COR-L47 (cell line): ENCODE data around the gene THRAP3.
"Not testable (repeated sequence)": the region's sequence is repeated elsewhere in the genome, so short reads cannot be mapped to it uniquely, and the experiment has no call there.

Source experiments
- DNase-seq: peaks from one replicate; lab custom pipeline; 2025; lab: John Stamatoyannopoulos, UW

The THRAP3 gene

GRCh38 chr1:36204347-36204909 lies 19.8 kb upstream of the THRAP3 start:
- no peak for DNase-seq

GRCh38 chr1:36206323-36206858 lies 17.9 kb upstream of the THRAP3 start:
- no peak for DNase-seq

DNA sequence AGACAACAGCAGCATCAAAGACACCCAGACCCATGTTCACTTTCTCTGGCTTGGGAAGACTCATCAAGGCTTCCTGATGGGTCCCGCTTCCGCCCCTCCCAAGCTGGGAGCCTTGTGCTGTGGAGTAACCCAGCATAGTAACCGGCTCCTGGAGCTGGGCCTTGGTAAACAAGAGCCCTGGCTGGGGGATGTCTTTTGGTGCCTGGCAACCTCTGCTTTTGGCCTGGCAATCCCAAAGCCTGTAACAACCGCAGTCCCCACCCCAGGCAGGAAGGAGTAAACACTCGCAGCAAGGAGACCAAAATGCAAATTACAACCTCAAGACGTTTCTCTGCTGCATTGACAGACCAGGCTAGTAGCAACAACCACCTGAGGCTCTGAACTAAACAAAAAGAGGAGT lies 16.9 kb upstream of the THRAP3 start:
- DNase-seq: peak; percentile 65

DNA sequence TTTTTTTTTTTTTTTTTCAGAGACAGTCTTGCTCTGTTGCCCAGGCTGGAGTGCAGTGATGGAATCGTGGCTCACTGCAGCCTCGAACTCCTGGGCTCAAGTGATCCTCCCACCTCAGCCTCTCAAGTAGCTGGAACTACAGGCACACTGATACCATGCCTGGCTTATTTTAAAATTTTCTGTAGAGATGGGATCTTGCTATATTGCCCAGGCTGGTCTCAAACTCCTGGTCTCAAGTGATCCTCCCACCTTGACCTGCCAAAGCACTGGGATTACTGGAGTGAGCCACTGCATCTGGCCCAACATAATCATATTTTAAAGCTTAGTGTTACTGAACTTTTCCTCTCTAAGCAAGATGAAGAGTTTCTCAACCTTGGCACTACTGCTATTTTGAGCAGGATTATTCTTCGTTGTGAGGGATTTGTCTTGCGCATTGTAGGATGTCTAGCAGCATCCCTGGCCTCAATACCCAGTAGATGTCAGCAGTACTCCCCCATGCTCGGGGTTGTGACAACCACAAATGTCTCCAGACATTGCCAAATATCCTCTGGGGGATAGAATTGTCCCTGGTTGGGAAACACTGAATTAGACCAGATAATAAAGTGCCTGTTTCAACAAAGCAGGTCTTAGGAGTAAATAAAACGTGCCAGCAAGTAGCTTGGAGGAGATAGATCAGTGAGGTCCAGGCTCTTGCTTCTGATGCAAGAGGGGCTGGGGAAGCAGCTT lies 15.1 kb upstream of the THRAP3 start:
- no peak for DNase-seq

DNA sequence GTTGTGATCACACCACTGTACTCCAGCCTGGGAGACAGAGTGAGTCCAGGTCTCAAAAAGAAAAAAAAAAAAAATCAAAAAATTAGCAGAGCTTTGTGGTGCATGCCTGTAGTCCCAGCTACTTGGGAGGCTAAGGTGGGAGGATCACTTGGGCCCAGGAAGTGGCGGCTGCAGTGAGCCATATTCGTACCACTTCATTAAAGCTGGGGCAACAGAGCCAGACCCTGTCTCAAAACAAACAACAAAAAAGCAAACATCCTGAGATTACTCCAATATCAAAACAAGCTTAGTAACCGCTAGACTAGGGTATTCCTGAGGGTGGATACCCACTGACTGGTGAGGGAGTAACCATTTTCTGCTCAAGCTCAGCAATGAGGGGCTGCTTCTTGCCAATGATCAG lies 12.9 kb upstream of the THRAP3 start:
- DNase-seq: no peak

DNA sequence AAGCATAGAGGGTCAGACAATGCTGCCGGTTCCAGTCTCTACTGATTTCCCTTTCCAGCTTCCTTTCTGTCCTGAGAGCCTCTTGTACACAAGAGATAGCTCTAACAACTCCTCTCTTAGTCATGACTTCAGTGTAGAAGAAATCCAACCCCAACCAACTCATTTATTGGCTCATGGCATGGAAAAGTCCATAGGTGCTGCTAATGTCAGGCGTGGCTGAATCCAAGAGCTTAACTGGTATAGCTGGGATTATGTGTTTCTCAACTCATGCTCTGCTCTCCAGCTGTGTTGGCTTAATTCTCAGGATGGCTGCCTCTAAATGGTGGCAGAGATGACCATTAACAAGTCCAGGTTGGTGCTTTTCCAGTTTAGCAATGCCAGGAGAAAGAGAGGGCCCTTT lies 12.4 kb upstream of the THRAP3 start:
- DNase-seq: no peak

DNA sequence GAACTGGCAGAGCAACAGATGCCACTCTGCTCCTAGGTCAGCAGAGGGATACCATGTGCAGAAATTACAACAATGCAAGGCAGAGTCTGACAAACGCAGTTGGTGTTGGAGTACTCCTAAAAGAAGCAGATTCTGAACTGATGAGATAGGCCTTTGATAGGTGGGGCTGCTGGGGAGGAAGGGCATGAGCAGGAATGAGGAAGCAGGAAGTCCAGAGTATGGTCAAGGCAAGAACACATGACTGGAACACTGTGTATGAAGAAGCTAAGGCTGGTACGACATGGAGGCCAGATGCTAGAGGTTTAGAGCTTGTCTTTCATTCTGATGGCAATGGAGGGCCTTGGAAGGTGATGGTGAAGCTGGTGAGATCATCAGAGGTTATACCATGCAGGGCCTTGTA lies 11.5 kb upstream of the THRAP3 start:
- no peak for DNase-seq

GRCh38 chr1:36217670-36218069 lies 6.6 kb upstream of the THRAP3 start:
- DNase-seq: no peak

GRCh38 chr1:36221901-36222300 lies 2.3 kb upstream of the THRAP3 start:
- DNase-seq: not testable (repeated sequence)

- DNase-seq: no peak
Observed at GRCh38 chr1:36222481-36223380, 1.5 kb upstream of the THRAP3 start.

GRCh38 chr1:36223381-36223995 lies 755 bp upstream of the THRAP3 start:
- no peak for DNase-seq

GRCh38 chr1:36224537-36225282 lies 467 bp downstream of the THRAP3 start:
- DNase-seq: peak; percentile 80

DNA sequence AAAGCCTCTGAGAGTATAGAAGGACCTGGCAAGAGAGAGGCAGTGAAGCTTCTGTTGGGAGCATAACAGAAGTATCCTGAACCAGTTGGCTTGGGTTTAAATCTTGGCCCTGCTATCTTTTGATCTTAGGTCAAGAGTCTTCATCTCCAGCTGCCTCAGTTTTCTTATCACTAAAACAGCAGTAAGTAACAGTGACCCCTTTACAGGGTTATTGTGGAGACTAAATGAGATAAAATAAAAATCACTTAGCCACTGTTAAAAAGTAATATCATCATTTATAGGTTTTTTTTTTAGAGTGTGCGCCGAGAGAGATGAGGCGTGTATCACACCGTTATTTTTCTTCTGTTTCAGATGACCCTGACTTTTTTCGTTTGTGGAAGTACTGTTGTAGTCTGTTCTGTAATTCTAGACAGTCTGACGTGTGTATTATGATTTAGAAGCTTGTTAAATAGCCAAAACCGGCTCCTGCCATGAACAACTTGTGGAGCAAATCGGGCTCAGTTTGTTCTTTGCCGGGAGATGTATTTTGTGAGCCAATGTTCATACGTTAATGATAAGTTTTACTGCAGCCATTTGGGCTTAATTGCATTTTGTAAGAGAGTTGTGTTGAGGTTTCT lies 1.1 kb downstream of the THRAP3 start:
- no peak for DNase-seq

DNA sequence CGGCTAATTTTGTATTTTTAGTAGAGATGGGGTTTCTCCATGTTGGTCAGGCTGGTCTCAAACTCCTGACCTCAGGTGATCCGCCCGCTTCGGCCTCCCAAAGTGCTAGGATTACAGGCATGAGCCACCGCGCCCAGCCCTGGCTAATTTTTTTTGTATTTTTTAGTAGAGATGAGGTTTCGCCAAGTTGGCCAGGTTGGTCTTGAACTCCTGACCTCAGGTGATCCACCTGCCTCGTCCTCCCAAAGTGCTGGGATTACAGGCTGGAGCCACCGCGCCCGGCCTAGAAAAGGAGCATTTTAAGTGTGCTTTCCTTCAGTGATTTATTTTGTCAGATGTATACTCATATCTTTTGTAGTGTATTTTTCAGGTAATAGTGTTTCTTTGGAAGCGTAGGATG lies 6.0 kb downstream of the THRAP3 start:
- DNase-seq: not testable (repeated sequence)

DNA sequence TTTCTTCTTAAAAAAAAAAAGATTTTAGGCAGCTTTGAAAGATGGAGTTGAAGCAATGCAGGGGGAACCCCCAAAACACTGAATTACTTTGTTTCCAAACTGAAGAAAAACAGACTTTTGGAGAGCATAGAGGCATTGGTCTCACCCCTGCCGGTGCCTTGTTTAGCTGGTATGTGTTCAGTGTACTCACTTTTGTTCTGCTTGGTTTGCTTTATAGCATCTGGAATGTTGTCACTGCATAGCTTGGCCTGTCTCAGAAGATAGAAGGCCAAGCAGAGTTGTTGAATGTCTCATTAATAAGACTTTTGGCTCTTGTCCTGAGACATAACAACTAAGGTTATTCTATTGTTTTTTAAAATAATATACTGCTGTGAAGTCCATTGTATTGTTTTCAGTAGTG lies 6.9 kb downstream of the THRAP3 start:
- DNase-seq: no peak

GRCh38 chr1:36232212-36233095 lies 8.2 kb downstream of the THRAP3 start:
- no peak for DNase-seq

GRCh38 chr1:36236302-36236701 lies 12.1 kb downstream of the THRAP3 start:
- DNase-seq: no peak

GRCh38 chr1:36238433-36238832 lies 14.2 kb downstream of the THRAP3 start:
- no peak for DNase-seq

DNA sequence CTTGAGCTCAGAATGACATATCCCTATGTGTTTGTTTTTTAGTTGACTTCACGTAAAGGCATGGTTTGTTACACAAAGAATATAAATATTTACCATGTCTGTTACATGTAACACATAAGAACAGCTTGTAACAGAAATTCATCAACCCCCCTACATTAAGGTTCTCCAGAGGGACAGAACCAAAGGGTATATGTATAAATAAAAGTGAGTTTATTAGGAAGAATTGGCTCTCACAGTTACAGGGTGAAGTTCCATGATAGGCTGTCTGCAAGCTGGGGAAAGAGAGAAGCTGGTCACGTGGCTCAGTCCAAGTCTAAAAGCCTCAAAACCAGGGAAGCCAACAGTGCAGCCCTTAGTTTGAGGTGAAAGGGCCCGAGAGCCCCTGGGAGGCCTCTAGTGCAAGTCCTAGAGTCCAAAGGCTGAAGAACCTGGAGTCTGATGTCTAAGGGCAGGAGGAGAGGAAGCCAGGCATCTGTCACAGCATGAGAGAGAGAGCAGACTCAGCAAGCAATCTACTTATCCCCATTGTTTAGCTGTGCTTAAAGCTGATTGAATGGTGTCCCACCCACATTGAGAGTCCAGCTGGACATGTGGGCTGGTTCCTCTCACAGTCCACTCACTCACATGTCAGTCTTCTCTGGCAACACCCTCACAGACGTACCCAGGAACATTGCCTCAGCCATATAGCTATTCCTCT lies 15.8 kb downstream of the THRAP3 start:
- peak; percentile 8 for DNase-seq
